HG03460 (cell line): ENCODE measurements around the gene OR4E1.
"Not testable (repeated sequence)": the region's sequence is repeated elsewhere in the genome, so short reads cannot be mapped to it uniquely, and the experiment has no call there.

Source experiments
- ATAC-seq: cut with Tn5 transposase; IDR thresholded peaks from one replicate; pipeline ENCODE4 v1.9.1; 2021; ENCODE audit not compliant: unreplicated experiment

The OR4E1 gene

GRCh38 chr14:21654215-21654614 lies 19.4 kb downstream of the OR4E1 start:
- no peak for ATAC-seq

DNA sequence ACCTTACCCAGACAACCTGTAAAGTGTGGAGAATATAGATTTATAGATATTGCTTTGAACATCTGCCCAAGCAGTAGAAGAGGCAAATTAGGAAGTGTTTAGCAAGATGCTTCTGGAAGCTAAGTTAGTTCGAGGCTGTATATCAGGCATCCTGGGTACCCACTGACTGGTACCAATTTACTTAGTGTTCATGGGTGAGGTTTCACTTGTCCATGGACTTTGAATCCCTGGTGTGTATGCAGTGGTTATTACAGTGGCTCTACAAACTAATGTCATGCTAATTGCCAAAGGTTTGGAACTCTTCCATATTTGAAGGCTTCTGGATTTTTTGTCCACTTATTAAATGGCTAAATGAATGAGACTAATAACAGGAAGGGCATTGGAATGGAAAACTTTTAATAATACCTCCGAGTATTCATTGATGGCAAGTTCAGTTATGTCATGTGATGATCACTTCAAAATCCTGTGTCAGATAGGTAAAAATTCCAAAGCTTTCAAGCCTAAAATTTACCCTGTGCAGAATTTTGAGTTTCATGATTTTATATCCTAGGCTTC lies 20.2 kb downstream of the OR4E1 start, which contains the start of gene OR4E2:
TSS of gene OR4E2 (plus strand) at position 505 of the 555 bp plus-strand sequence. CDS start 11,248 bp downstream, outside the sequence.
- ATAC-seq = no peak

GRCh38 chr14:21652209-21652808 lies 21.3 kb downstream of the OR4E1 start:
- ATAC-seq = no peak

DNA sequence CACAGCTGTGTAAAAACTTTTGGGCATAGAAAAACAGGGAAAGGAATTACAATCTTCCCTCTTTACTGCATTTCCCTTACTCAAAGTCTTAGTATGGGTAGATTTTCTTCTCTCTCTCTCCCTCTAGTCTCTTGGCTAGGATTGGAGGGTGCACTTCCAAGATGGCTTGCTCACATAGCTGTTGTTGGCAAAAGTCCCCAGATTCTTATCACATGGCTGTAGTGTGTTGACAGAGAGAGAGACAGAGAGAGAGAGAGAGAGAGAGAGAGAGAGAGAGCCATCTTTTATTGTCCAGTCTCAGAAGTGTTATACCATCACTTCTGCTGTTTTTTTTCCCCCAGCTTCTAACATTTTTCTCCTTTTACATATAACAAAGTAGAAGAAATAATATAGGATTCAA lies 26.2 kb downstream of the OR4E1 start:
- no peak for ATAC-seq

GRCh38 chr14:21643407-21643806 lies 30.2 kb downstream of the OR4E1 start:
- ATAC-seq = no peak

DNA sequence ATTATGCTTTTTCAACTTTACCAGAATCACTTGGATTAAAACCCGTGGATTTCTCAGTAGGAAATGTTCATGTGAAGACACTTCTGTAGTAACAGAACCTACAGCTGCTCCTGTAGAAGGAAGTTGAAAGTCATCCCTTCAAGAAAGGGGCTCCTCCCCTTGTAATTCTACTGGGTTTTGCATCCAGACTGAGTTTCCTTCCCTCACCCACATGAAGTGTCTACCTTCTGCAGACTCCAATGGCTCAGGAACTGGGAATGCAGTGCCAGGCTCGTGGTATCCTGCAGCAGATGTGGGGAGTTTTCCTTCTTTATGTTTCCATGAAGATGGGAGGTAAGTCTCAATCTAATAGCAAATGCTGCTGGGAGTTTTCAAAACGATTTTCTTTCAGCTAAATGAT lies 30.9 kb downstream of the OR4E1 start:
- ATAC-seq = no peak

DNA sequence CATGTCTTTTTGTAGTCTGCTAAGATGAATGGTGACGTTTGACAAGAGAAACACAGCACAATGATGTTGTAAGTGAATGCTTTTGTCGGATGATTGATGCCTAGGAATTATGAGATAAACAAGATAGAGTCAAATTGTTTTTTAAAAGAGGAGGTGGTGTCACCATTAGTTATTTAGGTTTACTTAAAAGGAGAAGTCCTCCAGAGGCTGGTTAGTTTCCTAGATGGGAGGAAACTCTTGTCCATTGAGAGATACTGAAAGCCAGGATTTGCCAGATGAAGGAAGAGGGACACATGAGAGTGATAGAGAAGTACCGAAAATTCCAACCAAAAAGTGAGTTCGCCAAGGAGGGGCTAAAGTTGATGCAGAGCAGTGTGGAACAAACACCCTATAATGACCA lies 38.8 kb downstream of the OR4E1 start, which contains the start of gene OR10G2:
TSS of gene OR10G2 (minus strand) at position 101 of the 400 bp plus-strand sequence. CDS start at position 3, 98 bp downstream.
- no peak for ATAC-seq

GRCh38 chr14:21631084-21631483 lies 42.5 kb downstream of the OR4E1 start:
- no peak for ATAC-seq

- ATAC-seq = not testable (repeated sequence)
Observed at GRCh38 chr14:21630503-21630902, 43.1 kb downstream of the OR4E1 start.

DNA sequence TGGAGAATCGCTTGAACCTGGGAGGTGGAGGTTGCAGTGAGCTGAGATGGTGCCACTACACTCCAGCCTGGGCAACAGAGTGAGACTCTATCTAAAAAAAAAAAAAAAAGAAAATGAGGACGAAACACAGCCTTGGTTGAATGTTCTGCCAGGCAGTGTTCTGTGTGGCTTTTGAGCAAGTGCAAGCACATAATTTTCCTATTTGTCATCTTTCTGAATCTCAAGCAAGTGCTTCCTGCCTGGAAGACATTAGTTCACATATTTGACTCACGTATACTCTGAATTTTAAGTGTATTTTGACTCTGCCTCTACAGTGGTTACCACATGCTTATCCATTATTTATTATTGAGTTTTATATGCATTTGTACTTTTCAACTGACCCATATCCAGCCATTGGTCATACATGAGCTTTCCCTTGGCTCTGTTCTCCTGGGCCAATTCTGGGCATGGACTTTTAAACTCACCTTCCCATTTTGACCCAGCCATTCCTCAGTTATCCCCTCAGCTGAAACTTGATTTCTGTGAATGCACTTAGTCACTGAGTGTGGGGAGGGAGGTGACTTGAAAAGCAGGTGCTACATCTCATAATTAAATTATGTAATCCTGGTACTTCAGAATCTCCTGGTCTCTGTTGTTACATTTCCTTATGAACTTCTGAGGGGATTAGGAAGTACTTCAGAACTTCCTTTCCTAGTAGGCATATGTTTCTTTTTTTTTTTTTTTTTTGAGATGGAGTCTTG lies 47.0 kb downstream of the OR4E1 start:
- no peak for ATAC-seq
